Kidney (tissue), 14 donors: ENCODE data around the gene KLF7. TPM values are rescaled to one million over a fixed set of nuclear protein-coding genes. Genes with fewer than 3 reads are reported as not detected.

ENCODE experiments used
- DNase-seq, 5 donors: peaks; one replicate each; pipeline ENCODE4 v3.0.0-alpha.2; 2013 to 2020
- FAIRE-seq: peaks from 2 replicates; lab custom pipeline; 2012; peaks lifted over from hg19 to GRCh38; lab: Jason Lieb, UNC
- H3K27ac ChIP-seq, 2 donors: one replicate each; pipeline ENCODE4 v1.7.0; 2013; ENCODE audit warnings: low read depth in 2 of 2, low read length in 2 of 2, inconsistent platforms in 1 of 2
- H3K27me3 ChIP-seq: one replicate; pipeline ENCODE4 v1.7.1; 2013; ENCODE audit warnings: low read length, inconsistent platforms; ENCODE audit not compliant: control insufficient read depth, insufficient read depth
- H3K36me3 ChIP-seq, 3 donors: one replicate each; pipeline versions ENCODE4 v1.7.0 to v1.7.1; 2013; ENCODE audit warnings: low read length in 3 of 3, control low read depth in 1 of 3, inconsistent platforms in 1 of 3; ENCODE audit not compliant: insufficient read depth in 3 of 3, control insufficient read depth in 2 of 3
- H3K4me1 ChIP-seq, 3 donors: one replicate each; pipeline versions ENCODE4 v1.7.0 to v1.7.1; 2013; ENCODE audit warnings: low read length in 3 of 3, inconsistent platforms in 1 of 3, low read depth in 1 of 3; ENCODE audit not compliant: control insufficient read depth in 2 of 3, insufficient read depth in 2 of 3
- H3K4me3 ChIP-seq, 3 donors: one replicate each; pipeline versions ENCODE4 v1.7.0 to v1.8.1; 2013; ENCODE audit warnings: low read length in 3 of 3, control low read depth in 1 of 3, inconsistent platforms in 1 of 3
- H3K9ac ChIP-seq, 3 donors: one replicate each; pipeline versions ENCODE4 v1.7.0 to v1.7.1; 2013; ENCODE audit warnings: low read length in 3 of 3, control low read depth in 1 of 3, inconsistent platforms in 1 of 3
- H3K9me3 ChIP-seq, 3 donors: one replicate each; pipeline versions ENCODE4 v1.7.0 to v1.7.1; 2013; ENCODE audit warnings: low read length in 3 of 3, control low read depth in 1 of 3, inconsistent platforms in 1 of 3; ENCODE audit not compliant: control insufficient read depth in 2 of 3, insufficient read depth in 1 of 3
- intact Hi-C: fragments of 100-400 bp; cut with DNase I; formaldehyde crosslinking; loops from one replicate; pipeline ENCODE4 v1.11.1; 2022
- polyA plus RNA-seq: library from polyadenylated mRNA; stranded (reverse); fragments of 350-450 nt; fragmentation: Illumina TruSeq; extraction: RNeasy Lipid Tissue Mini Kit (QIAGEN cat#74804); gene quantifications from one replicate; pipeline ENCODE4 v1.2.3, GENCODE V29; 2014; ENCODE audit warnings: low read depth, low replicate concordance; ENCODE audit not compliant: insufficient read depth
- total RNA-seq: library from RNA; stranded (reverse); fragmentation: NEBNext Ultra II Directional; extraction: Animal tissue kit (Norgen Biotek cat#: 25700); gene quantifications from one replicate; pipeline ENCODE4 v1.2.1, GENCODE V29; 2021
- TF ChIP-seq, protein P1 (sequence below): IDR thresholded peaks from 3 replicates; pipeline ENCODE4 v1.5.1; 2012; ENCODE audit warnings: mild to moderate bottlenecking, moderate library complexity, borderline replicate concordance; ENCODE audit not compliant: insufficient read depth; ENCODE audit errors: extremely low read depth
- donor health status: control.
- donor health status: control.
- donor health status: control.
- donor health status: control.
- donor health status: control.
- donor health status: DM: yes; HTN: yes; CAD: no.
- donor health status: Normal renal cell carcinoma (clear cell type).

Gene KLF7
- total and polyA plus RNA-seq, 2 donors from 2014 or later = 2.9 to 61.5 TPM

DNA sequence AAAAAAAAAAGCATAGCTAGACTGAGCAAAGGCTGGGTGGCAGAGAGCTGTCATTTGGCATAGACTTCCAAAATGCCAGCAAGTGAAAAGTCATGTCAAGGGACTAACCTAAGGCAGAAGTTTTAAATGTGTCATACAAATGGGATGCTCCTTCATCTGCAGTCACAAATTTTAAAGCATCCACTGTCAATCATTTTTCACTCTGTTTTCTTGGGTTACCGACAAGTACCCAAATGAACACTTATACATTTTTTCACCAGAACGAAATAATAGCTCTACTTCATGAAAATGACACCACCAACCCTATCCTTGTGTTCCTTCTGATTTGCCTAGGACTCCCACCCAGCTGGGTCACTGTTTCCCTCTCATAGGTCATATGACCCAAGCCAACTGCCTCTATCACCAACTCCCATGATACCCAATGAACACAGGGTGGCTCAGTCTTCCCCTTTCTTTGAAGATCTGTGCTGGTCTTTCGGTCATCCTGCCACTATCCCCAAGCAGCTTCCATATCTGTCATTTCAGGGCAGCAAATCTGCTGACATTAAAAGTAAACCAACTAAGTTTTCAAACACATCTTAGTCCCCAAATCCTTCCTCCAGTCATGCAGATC is 21.5 kb downstream of the KLF7 start:
- Histone ChIP-seq H3K4me3 (peak overlapping the region in 1 of 3 donors; percentile 32), H3K9me3 (no peaks in the 10 kb centered on the region), H3K4me1 (peaks cover 5 to 30% (median 21%) of the 10 kb centered on the region in 3 donors), H3K36me3 (peaks cover 0 to 2% (median 0%) of the 10 kb centered on the region in 3 donors), H3K27me3 (no peaks in the 10 kb centered on the region), H3K9ac (peak overlapping the region in 1 of 3 donors; percentile 21), H3K27ac (peak overlapping the region; percentile 89 to 92)
- TF ChIP-seq, protein P1, sequence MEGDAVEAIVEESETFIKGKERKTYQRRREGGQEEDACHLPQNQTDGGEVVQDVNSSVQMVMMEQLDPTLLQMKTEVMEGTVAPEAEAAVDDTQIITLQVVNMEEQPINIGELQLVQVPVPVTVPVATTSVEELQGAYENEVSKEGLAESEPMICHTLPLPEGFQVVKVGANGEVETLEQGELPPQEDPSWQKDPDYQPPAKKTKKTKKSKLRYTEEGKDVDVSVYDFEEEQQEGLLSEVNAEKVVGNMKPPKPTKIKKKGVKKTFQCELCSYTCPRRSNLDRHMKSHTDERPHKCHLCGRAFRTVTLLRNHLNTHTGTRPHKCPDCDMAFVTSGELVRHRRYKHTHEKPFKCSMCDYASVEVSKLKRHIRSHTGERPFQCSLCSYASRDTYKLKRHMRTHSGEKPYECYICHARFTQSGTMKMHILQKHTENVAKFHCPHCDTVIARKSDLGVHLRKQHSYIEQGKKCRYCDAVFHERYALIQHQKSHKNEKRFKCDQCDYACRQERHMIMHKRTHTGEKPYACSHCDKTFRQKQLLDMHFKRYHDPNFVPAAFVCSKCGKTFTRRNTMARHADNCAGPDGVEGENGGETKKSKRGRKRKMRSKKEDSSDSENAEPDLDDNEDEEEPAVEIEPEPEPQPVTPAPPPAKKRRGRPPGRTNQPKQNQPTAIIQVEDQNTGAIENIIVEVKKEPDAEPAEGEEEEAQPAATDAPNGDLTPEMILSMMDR = no peak
- DNase-seq (no peak), FAIRE-seq (no peak)
- intact Hi-C loops = no loop called here

DNA sequence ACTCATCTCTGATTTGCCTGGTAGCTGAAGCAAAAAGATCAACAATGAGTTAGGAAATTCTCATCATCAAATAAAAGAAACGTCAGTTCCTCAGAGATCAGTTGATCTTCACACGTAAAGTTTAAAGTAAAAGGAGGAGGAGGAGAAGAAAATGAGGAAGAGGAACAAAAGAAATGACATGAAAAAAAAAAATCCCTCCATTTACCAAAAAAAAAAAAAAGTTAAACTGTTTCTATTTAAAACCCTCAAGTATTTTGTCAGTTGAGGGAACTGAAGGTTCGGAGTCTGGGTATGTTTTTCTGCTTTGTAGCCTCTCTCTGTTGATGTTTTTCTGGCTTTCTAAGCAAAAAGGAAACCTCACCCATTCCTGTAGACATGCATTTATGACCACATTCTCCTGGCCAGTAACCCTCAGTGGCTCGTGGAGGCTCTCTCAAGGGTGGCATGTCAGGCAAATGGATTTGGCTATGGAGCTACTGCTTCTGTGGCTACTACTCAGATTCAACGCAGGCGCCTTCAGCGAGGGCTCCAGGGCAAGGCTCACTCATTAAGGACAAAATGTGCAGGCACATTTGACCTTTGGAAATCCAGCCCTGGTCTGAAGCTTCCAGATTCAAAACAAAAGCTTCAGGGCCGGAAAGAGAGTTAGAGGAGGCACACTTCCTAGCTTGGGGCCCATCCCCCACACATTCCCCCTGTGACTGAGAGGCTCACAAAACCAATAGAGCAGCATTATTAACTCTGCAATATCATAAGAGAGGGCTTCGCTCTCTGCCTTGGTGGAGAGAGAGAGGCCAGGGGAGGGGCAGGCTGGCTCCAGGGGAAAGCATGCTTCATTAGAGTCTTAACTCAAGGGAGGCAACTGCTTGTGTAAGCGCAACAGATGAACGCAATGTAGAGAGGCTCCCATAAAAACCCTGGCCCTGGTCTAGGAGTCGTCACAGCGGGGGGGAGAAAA is 22.3 kb downstream of the KLF7 start:
- Histone ChIP-seq H3K27ac (peak overlapping the region; percentile 89 to 92), H3K36me3 (peaks cover 0 to 2% (median 0%) of the 10 kb centered on the region in 3 donors), H3K9ac (peak overlapping the region in 2 of 3 donors; percentile 21 to 30), H3K27me3 (no peaks in the 10 kb centered on the region), H3K4me3 (peak overlapping the region in 2 of 3 donors; percentile 32 to 40), H3K9me3 (no peaks in the 10 kb centered on the region), H3K4me1 (peaks cover 5 to 32% (median 22%) of the 10 kb centered on the region in 3 donors)
- peak; percentile 79 to 92 (median 88) for DNase-seq
- peak; percentile 45 for FAIRE-seq
- TF ChIP-seq, protein P1 = no peak
- intact Hi-C loops = no loop called here

DNA sequence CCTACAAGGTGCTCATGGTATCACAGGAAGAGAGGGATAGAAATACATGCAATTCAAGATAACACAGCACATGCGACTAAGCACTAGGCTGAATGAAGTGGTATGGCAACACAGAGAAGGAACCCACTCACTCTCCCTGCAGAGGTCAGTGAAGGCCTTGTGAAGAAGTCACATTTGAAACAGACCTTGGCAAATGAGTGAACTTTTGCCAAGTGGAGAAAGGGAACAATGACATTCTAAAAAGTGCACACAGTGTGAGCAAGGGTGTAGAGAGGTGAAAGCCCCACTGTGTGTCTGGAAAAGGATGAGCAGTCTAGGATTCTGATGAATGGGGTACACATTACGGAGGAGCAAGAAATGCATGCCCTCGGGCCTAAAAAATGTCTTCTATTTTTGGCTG is 23.3 kb downstream of the KLF7 start:
- Histone ChIP-seq H3K9me3 (no peaks in the 10 kb centered on the region), H3K27me3 (no peaks in the 10 kb centered on the region), H3K4me3 (peak overlapping the region in 2 of 3 donors; percentile 15 to 23), H3K4me1 (peaks cover 9 to 35% (median 32%) of the 10 kb centered on the region in 3 donors), H3K9ac (no peak overlapping the region), H3K27ac (peak overlapping the region; percentile 89 to 92), H3K36me3 (peaks cover 0 to 2% (median 0%) of the 10 kb centered on the region in 3 donors)
- DNase-seq (no peak), FAIRE-seq (no peak)
- intact Hi-C loops = no loop called here
- TF ChIP-seq, protein P1 = no peak
